HepG2 (cell line): Measurements from ENCODE around the gene NOX4. TPM values are rescaled to one million over a fixed set of nuclear protein-coding genes. Genes with fewer than 3 reads are reported as not detected.
"Not testable (repeated sequence)": the region's sequence is repeated elsewhere in the genome, so short reads cannot be mapped to it uniquely, and the experiment has no call there.

ENCODE experiments used
- ATAC-seq: fragments of 200-7000 bp; cut with Tn5 transposase; 3 replicates; pipeline ENCODE4 v1.9.1; 2020; ENCODE audit warnings: mild to moderate bottlenecking, moderate library complexity
- BruUV-seq: library from RNA; stranded (reverse); fragments of 400-500 nt; replicated peaks from 2 replicates; lab custom pipeline; 2021; lab: Mats Ljungman, UMichigan
- CTCF ChIA-PET: fragments of 300-600 bp; formaldehyde crosslinking; extraction: SDS; loops from one replicate; lab custom pipeline; 2021; ENCODE audit warnings: low total read pairs, inconsistent platforms, low intra/inter-chr PET ratio; lab: Yijun Ruan, JAX
- POLR2A ChIA-PET: fragments of 350-600 bp; sonication (Branson Sonifier 250); formaldehyde crosslinking; loops from one replicate; lab custom pipeline; 2020; ENCODE audit warnings: antibody characterized with exemption, inconsistent platforms; lab: Yijun Ruan, JAX
- DNase-seq: peaks from one replicate; pipeline ENCODE4 v3.0.0-alpha.2; 2015; ENCODE audit warnings: low spot score
- FAIRE-seq: peaks from 3 replicates; lab custom pipeline; 2011; peaks lifted over from hg19 to GRCh38; lab: Jason Lieb, UNC
- H2AFZ ChIP-seq: one replicate; pipeline ENCODE4 v1.6.1; 2011; ENCODE audit warnings: low read length, inconsistent platforms
- H3K27ac ChIP-seq: fragments of 300-600 bp; 3 replicates; pipeline ENCODE4 v1.8.0; 2011; ENCODE audit warnings: mixed run types, mild to moderate bottlenecking, mixed read lengths, low read length, inconsistent platforms; ENCODE audit not compliant: insufficient read depth; ENCODE audit errors: extremely low read length
- H3K27me3 ChIP-seq, 2 experiments: fragments of 200-600 bp in 1 of 2; 2 replicates in 1 of 2; 3 replicates in 1 of 2; pipeline versions ENCODE4 v1.6.0 to v1.8.0; 2011; ENCODE audit warnings: low read length in 2 of 2, mild to moderate bottlenecking in 2 of 2, moderate library complexity in 2 of 2, inconsistent platforms in 1 of 2; ENCODE audit not compliant: insufficient read depth in 2 of 2, control insufficient read depth in 1 of 2
- H3K36me3 ChIP-seq, 2 experiments: fragments of 200-600 bp in 1 of 2; replicated peaks in 1 of 2; 2 replicates in 1 of 2; 3 replicates in 1 of 2; pipeline versions ENCODE4 v1.5.1 to v1.8.0; 2011; ENCODE audit warnings: low read length in 2 of 2, inconsistent platforms in 1 of 2; ENCODE audit not compliant: insufficient read depth in 2 of 2, control insufficient read depth in 1 of 2
- H3K4me1 ChIP-seq: 2 replicates; pipeline ENCODE4 v1.5.1; 2012; ENCODE audit warnings: low read length, inconsistent platforms; ENCODE audit not compliant: insufficient read depth
- H3K4me2 ChIP-seq: 2 replicates; pipeline ENCODE4 v1.6.0; 2011; ENCODE audit warnings: low read depth, low read length, inconsistent platforms
- H3K4me3 ChIP-seq, 3 experiments: fragments of 200-600 bp in 1 of 3; sonication (generic), shearing (Covaris generic) in 1 of 3; replicated peaks in 1 of 3; 2 replicates each; pipeline ENCODE4 v1.5.1; 2011 to 2016; ENCODE audit warnings: low read length in 3 of 3, inconsistent platforms in 2 of 3, low read depth in 2 of 3, mild to moderate bottlenecking in 2 of 3, control low read depth in 1 of 3, mixed read lengths in 1 of 3; ENCODE audit not compliant: insufficient read depth in 1 of 3
- H3K79me2 ChIP-seq: one replicate; pipeline ENCODE4 v1.6.1; 2011; ENCODE audit warnings: low read length, inconsistent platforms; ENCODE audit not compliant: insufficient read depth
- H3K9ac ChIP-seq: 2 replicates; pipeline ENCODE4 v1.6.0; 2011; ENCODE audit warnings: mild to moderate bottlenecking, low read depth, low read length, inconsistent platforms; ENCODE audit not compliant: insufficient read depth
- H3K9me3 ChIP-seq: 2 replicates; pipeline ENCODE4 v1.5.1; 2012; ENCODE audit warnings: mild to moderate bottlenecking, low read length
- H4K20me1 ChIP-seq: 2 replicates; pipeline ENCODE4 v1.6.0; 2011; ENCODE audit warnings: inconsistent platforms, mild to moderate bottlenecking, low read length, moderate library complexity; ENCODE audit not compliant: insufficient read depth
- WIZ ChIP-seq: sonication (generic); formaldehyde crosslinking; IDR thresholded peaks from 2 replicates; pipeline ENCODE4 v1.5.1; 2020; ENCODE audit warnings: mild to moderate bottlenecking, missing genetic modification reagents
- ZSCAN9 ChIP-seq: IDR thresholded peaks from 2 replicates; pipeline ENCODE4 v1.6.1; 2016; ENCODE audit warnings: borderline replicate concordance
- WGBS: methylation state at CpG from one replicate; pipeline ENCODE4 v1.1.6; 2017; ENCODE audit warnings: low lambda C conversion rate; 5-methylcytosine and 5-hydroxymethylcytosine counted together
- in situ Hi-C: cut with HindIII; loops from 2 replicates; pipeline ENCODE4 v1.10.0; 2017; ENCODE audit warnings: low pct_unique_long_range_greater_than_20kb; ENCODE audit not compliant: extremely low pct_ligation_motif_present
- intact Hi-C: fragments of 100-400 bp; cut with micrococcal nuclease; formaldehyde crosslinking; loops from one replicate; pipeline ENCODE4 v1.10.0; 2022; ENCODE audit not compliant: unreplicated experiment
- polyA plus RNA-seq, 8 experiments: library from polyadenylated mRNA; depleted of rRNA in 3 of 8; stranded (reverse) in 7 of 8; unstranded in 1 of 8; fragments of >200 nt; fragmentation: Illumina TruSeq in 4 of 8; extraction: Trizol in 4 of 8; gene quantifications; 2 replicates each; pipeline versions ENCODE4 v1.2.1 to v1.2.3, GENCODE V29; 2011 to 2016; ENCODE audit warnings: low read depth in 4 of 8, missing spikeins in 1 of 8, mixed read lengths in 1 of 8; ENCODE audit not compliant: insufficient read depth in 1 of 8
- total RNA-seq, 5 experiments: library from RNA; depleted of rRNA; stranded (reverse); fragments of >200 nt; fragmentation: Illumina TruSeq; extraction: Trizol; gene quantifications; 2 replicates each; pipeline ENCODE4 v1.2.3, GENCODE V29; 2016; ENCODE audit warnings: low read depth in 1 of 5

NOX4 gene
- total and polyA plus RNA-seq, 2 of the 13 experiments (the other 11 are each of a cell fraction or from before 2014, with no cell fraction given), result not detected

DNA sequence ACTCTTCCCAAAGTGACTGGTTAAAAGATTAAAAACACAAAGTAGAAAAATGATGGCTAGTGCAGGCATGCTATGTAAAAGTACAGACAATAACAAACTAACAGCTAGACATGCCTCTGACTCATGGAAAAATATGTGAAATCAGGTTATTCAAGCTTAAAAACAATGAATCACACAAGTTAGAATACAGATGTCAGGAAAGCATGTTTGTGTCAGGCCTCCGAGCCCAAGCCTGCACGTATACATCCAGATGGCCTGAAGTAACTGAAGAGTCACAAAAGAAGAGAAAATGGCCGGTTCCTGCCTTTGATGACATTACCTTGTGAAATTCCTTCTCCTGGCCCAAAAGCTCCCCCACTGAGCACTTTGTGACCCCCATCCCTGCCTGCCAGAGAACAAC is 110.1 kb downstream of the NOX4 start:
- BruUV-seq, result no TSS peak
- no peaks in the 10 kb centered on the region for H3K4me1 ChIP-seq
- no peaks in the 10 kb centered on the region for H3K36me3 ChIP-seq
- 23% methylated on average over 3 of the region's 3 CpGs for WGBS
- POLR2A ChIA-PET, result no interaction called here
- in situ Hi-C loops, result no loop called here
- TF ChIP-seq WIZ (no peak), ZSCAN9 (no peak)
- no peak overlapping the region for H3K4me3 ChIP-seq
- CTCF ChIA-PET, result no interaction called here
- H3K4me2 ChIP-seq, result no peak overlapping the region
- no peak overlapping the region for H3K27ac ChIP-seq
- H4K20me1 ChIP-seq, result no peaks in the 10 kb centered on the region
- DNase-seq, result no peak
- no peak for FAIRE-seq
- intact Hi-C loops, result no loop called here
- H3K9ac ChIP-seq, result no peak overlapping the region
- no peaks in the 10 kb centered on the region; the same call in 1 of the 2 replicates for H3K9me3 ChIP-seq
- ATAC-seq, result no peak
- no peak overlapping the region for H2AFZ ChIP-seq
- H3K27me3 ChIP-seq, result no peaks in the 10 kb centered on the region
- H3K79me2 ChIP-seq, result no peaks in the 10 kb centered on the region

DNA sequence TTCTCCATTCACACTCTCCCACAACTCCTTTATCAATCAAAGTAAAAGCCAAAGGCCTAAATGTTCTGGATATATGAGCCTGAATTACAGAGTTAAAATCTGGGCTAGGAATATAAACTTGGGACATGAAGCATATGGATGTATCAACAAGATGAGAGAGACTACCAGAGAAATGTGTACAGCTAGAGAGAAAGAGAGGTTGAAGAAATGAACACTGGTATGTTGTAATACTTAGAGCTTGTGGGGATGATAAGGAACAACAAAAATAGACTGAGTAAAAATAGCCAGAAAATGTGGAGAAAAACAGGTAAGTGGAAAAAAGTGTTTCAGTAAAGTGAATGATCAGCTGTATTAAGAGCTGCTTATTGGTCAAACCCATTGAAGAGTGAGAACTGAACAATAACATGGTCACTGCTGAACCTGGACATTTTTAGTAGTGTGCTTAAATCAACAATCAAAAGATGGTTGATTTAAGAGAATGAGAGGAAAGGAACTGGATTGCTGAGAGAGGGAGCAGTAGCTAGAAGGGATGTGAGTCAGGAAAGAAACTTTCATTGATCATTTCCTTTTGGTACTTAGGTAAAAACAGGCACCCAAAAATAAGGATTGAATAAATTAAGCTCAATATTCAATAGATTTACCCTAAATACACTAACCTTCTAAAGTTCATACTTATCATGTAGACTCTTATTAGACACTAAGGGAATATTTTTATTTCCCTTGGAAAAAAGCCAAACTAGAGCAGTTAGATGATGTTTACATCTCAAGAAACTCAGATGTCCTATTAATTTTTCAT is 111.0 kb downstream of the NOX4 start:
- H2AFZ ChIP-seq, ATAC-seq, DNase-seq, POLR2A ChIA-PET, H3K9me3 ChIP-seq, H3K36me3 ChIP-seq, H3K27me3 ChIP-seq, H3K9ac ChIP-seq, H4K20me1 ChIP-seq, CTCF ChIA-PET, BruUV-seq, H3K4me2 ChIP-seq, intact Hi-C loops, H3K79me2 ChIP-seq, H3K27ac ChIP-seq, H3K4me1 ChIP-seq, H3K4me3 ChIP-seq, in situ Hi-C loops, FAIRE-seq: not testable (repeated sequence)

GRCh38 chr11:89378986-89379385 is 112.2 kb downstream of the NOX4 start:
- H3K4me3 ChIP-seq, intact Hi-C loops, H2AFZ ChIP-seq, H3K9ac ChIP-seq, H4K20me1 ChIP-seq, H3K9me3 ChIP-seq, CTCF ChIA-PET, H3K79me2 ChIP-seq, H3K4me2 ChIP-seq, H3K4me1 ChIP-seq, FAIRE-seq, ATAC-seq, H3K27me3 ChIP-seq, BruUV-seq, DNase-seq, H3K36me3 ChIP-seq, POLR2A ChIA-PET, in situ Hi-C loops, H3K27ac ChIP-seq: not testable (repeated sequence)
- WGBS, result 3% methylated on average over 1 of the region's 1 CpG

GRCh38 chr11:89369356-89369755 is 121.8 kb downstream of the NOX4 start:
- H3K36me3 ChIP-seq, H3K9me3 ChIP-seq, H3K27me3 ChIP-seq, H3K79me2 ChIP-seq, CTCF ChIA-PET, ATAC-seq, BruUV-seq, H3K27ac ChIP-seq, H3K4me1 ChIP-seq, H3K4me2 ChIP-seq, POLR2A ChIA-PET, H3K9ac ChIP-seq, in situ Hi-C loops, intact Hi-C loops, H3K4me3 ChIP-seq, H4K20me1 ChIP-seq, DNase-seq, H2AFZ ChIP-seq, FAIRE-seq: not testable (repeated sequence)
- 0% methylated on average over 2 of the region's 2 CpGs for WGBS
